Left ventricle myocardium superior (tissue), 1 donor: ENCODE measurements around the gene NHP2. TPM values are rescaled to one million over a fixed set of nuclear protein-coding genes. Genes with fewer than 3 reads are reported as not detected.
"Not testable (repeated sequence)": the region's sequence is repeated elsewhere in the genome, so short reads cannot be mapped to it uniquely, and the experiment has no call there.

Experiments
- ATAC-seq: fragments of 200-7000 bp; cut with Tn5 transposase; one replicate; pipeline ENCODE4 v1.9.1; 2020; ENCODE audit warnings: mild to moderate bottlenecking, moderate library complexity
- DNase-seq: peaks from one replicate; pipeline ENCODE4 v3.0.0-alpha.2; 2020
- intact Hi-C: fragments of 100-400 bp; cut with micrococcal nuclease; formaldehyde crosslinking; loops from one replicate; pipeline ENCODE4 v1.11.0; 2022
- total RNA-seq: library from RNA; stranded (reverse); fragmentation: NEBNext Ultra II Directional; extraction: Animal tissue kit (Norgen Biotek cat#: 25700); gene quantifications from one replicate; pipeline ENCODE4 v1.2.1, GENCODE V29; 2021
- donor health status: DM: no; HTN: yes; CAD: no; lungs with severe emphysema.

NHP2 gene
- total RNA-seq, 1 donor from 2014 or later, result 74.5 TPM

GRCh38 chr5:178142642-178143041 is 11.0 kb downstream of the NHP2 start:
- intact Hi-C loops, result no loop called here
- ATAC-seq (no peak), DNase-seq (no peak)

GRCh38 chr5:178141550-178141949 is 12.1 kb downstream of the NHP2 start:
- ATAC-seq (no peak), DNase-seq (no peak)
- intact Hi-C loops, result no loop called here

GRCh38 chr5:178137991-178138390 is 15.7 kb downstream of the NHP2 start:
- intact Hi-C loops, result no loop called here
- ATAC-seq (no peak), DNase-seq (no peak)

- DNase-seq (no peak), ATAC-seq (no peak)
- intact Hi-C loops, result no loop called here
Observed at GRCh38 chr5:178136990-178137389, 16.7 kb downstream of the NHP2 start.

- no peak for DNase-seq
- ATAC-seq, result no peak
- intact Hi-C loops, result no loop called here
Observed at GRCh38 chr5:178131446-178131996, 22.2 kb downstream of the NHP2 start.

GRCh38 chr5:178130576-178131445 is 22.9 kb downstream of the NHP2 start, which contains the start of gene RMND5B:
Gene RMND5B, plus strand, starts transcription at chr5:178131014. Its CDS starts 7,106 bp downstream, at chr5:178138120.
- intact Hi-C loops, result no loop called here
- ATAC-seq (peak; percentile 97), DNase-seq (peak; percentile 93)

GRCh38 chr5:178130234-178130575 is 23.5 kb downstream of the NHP2 start:
- intact Hi-C loops, ATAC-seq, DNase-seq: not testable (repeated sequence)

GRCh38 chr5:178129296-178129695 is 24.4 kb downstream of the NHP2 start:
- intact Hi-C loops, result no loop called here
- ATAC-seq (no peak), DNase-seq (no peak)

- intact Hi-C loops, result not testable (repeated sequence)
Observed at GRCh38 chr5:178127300-178128009, 26.2 kb downstream of the NHP2 start.

GRCh38 chr5:178126556-178126955 is 27.1 kb downstream of the NHP2 start:
- intact Hi-C loops, result no loop called here
- DNase-seq (no peak), ATAC-seq (no peak)

More at GRCh38 chr5:178127300-178128009, 26.2 kb downstream of the NHP2 start:
- not testable (repeated sequence) for DNase-seq, ATAC-seq

- DNase-seq (no peak), ATAC-seq (peak; percentile 22)
- intact Hi-C loops, result no loop called here
Observed at GRCh38 chr5:178125253-178125906, 28.3 kb downstream of the NHP2 start.

- ATAC-seq, result no peak
- peak; percentile 20 for DNase-seq
- intact Hi-C loops, result no loop called here
Observed at GRCh38 chr5:178123966-178124925, 29.4 kb downstream of the NHP2 start.

GRCh38 chr5:178123094-178123965 is 30.4 kb downstream of the NHP2 start:
- DNase-seq (no peak), ATAC-seq (no peak)
- intact Hi-C loops, result no loop called here

- intact Hi-C loops, result no loop called here
- ATAC-seq, result no peak
- DNase-seq, result no peak
Observed at GRCh38 chr5:178122346-178122745, 31.3 kb downstream of the NHP2 start.

- peak; percentile 70 for ATAC-seq
Observed at GRCh38 chr5:178121391-178122276, 32.1 kb downstream of the NHP2 start.

GRCh38 chr5:178120607-178121357 is 32.9 kb downstream of the NHP2 start:
- intact Hi-C loops, result no loop called here
- peak; percentile 93 for DNase-seq

More at GRCh38 chr5:178121391-178122276, 32.1 kb downstream of the NHP2 start:
- DNase-seq, result peak; percentile 78
- intact Hi-C loops, result no loop called here

More at GRCh38 chr5:178120607-178121357, 32.9 kb downstream of the NHP2 start:
- ATAC-seq, result peak; percentile 83
